Globus pallidus (tissue), 1 donor: Measurements from ENCODE around the gene ZDHHC14.
"Not testable (repeated sequence)": the region's sequence is repeated elsewhere in the genome, so short reads cannot be mapped to it uniquely, and the experiment has no call there.

Experiments
- DNase-seq: peaks from one replicate; pipeline ENCODE4 v3.0.0-alpha.2; 2015; ENCODE audit warnings: low spot score

The ZDHHC14 gene

DNA sequence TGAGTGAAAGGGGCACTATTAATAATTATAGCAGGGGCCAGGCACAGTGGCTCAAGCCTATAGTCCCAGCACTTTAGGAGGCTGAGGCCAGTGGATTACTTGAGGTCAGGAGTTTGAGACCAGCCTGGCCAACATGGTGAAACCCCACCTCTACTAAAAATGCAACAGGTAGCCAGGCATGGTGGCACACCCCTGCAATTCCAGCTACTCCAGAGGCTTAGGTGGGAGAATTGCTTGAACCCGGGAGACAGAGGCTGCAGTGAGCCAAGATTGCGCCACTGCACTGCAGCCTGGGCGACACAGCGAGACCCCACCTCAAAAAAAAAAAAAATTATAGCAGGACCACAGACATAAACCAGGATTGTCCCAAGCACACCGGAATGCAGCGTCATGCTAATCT, 340.0 kb downstream of the ZDHHC14 start:
- not testable (repeated sequence) for DNase-seq

DNA sequence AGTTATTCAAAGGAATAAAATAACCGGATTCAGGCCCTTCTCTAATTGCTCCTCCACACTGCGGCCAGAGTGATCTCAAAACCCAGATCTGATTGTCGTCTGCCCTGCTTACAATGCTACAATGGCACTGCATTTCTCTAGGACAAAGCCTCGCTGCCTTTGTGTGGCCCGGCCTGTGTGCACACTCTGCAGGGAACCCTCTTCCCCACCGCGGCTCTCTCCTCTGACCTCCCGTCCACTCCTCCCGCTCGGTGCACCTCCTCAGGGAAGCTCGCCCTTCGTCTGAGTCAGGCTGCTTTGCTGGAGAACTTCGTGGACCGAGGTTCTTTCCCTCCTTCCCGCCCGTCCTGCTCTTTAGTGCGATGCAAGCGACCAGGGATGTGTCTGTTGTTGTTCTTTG, 340.4 kb downstream of the ZDHHC14 start:
- no peak for DNase-seq

DNA sequence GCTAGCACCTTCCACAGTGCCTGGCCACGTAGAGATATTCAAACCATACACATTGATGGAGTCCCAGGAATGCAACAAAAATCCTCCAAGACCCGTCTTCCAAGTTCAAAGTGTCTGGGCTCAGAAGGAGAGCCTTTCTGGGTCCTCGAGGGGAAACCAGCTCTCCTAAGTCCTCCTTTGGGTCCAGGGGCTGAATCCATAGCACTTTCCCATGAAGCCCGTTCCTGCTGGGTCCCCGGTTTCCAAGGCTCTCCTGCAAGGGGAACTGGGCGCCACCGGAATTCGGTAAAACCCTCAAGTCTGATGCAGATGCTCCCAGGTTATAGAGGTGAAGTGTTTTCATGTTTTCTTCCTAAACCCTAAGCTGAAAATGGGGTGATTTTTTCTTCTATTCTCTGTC, 340.8 kb downstream of the ZDHHC14 start:
- DNase-seq: no peak

DNA sequence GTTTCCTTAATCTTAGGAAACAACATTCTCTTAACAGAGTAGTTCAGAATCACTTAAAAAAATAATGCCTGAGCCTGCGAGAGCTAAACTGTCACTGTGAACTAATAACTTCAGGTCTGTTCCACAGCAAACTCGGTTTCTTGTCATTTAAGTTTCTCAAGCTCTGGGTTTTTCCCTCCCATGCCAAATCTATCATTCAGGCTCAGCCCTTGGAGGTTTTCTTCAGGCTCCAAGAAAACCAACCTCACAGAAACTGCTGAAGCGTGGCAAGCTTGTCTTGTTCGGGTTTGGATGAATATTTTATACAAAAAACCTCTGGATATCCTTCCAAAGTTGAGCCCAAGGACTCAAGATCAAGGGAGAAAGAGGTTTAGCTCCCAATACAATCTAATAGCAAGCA, 342.4 kb downstream of the ZDHHC14 start:
- no peak for DNase-seq

DNA sequence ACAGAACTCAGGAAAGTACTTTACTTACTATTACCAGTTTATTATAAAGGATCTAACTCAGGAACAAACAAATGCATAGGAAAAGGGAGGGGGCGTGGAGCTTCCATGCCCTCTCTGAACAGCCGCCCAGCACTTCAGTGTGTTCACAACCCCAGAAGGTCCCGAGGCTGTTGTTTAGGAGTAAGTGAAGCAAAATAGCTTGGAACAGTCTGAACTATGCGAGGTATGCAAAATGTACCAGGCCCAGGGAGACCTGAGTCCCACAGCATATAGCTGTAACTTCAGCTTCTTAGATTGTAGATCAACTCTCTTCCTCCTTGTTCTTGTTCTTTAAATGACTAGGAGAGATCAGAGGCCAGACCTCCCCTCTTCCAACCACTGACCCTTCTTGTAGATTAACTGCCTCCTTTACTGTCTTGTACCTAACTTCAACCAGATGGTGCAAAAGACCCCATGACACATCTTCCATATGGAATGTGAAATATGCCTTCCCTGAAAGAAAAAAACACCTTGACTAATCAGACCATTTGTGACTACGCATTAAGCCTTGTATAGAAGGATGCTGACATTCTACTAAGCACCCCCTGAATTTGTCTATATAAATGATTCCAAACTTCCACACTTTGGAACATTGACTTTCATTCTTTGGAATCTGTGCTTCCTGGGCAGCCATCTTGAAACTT, 343.3 kb downstream of the ZDHHC14 start:
- DNase-seq: no peak

DNA sequence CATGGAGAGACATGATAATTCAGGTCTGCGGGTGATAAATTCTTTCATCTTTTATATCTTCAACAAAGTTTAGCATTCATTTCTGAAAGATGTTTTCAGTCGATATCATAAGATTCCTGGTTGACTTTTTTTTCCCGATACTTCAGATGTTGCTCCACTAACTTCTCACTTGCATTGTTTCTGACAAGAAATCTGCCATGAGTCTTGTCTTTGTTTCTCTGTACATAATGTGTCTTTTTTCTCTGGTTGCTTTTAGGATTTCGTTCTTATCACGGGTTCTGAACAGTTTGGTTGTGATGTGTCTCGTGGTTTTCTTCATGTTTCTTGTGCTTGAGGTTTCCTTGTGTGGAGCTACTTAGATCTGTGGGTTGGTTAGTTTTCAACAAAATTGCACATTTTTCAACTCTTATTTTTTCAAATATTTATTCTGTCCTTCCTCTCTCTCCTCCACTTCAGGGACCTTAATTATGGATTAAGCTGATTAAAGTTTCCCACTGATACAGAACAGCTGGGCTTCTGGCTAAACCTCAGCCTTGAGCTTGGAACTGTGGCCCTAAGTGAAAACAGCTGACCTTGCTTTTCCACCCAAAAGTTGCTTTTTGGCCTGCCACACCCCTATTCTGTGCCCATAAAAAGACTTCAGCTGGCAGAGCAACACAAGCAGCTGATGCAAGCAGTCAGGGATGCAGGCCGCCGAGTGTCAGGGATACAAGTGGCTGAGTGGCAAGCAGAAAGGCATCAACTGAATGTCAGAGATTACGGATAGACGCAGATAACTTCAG, 344.2 kb downstream of the ZDHHC14 start:
- no peak for DNase-seq

DNA sequence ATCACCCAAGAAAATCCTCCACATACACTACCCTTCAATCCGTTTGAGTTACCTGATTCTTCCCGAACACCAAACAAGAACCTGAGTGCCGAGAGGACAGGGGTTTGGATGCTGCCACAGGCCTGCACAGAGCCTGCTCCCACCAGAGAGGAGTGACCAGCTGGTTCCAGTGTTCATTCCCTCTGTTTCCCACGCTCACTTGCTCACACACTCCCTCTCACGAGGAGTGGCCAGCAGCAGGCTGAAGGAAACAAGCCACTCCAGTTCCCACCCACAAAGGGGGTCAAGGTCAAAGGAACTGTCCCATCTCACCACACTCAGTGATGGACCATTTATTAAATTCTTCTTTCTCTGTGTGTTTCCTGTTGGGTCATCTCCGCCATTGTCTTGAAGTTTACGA, 344.8 kb downstream of the ZDHHC14 start:
- no peak for DNase-seq

DNA sequence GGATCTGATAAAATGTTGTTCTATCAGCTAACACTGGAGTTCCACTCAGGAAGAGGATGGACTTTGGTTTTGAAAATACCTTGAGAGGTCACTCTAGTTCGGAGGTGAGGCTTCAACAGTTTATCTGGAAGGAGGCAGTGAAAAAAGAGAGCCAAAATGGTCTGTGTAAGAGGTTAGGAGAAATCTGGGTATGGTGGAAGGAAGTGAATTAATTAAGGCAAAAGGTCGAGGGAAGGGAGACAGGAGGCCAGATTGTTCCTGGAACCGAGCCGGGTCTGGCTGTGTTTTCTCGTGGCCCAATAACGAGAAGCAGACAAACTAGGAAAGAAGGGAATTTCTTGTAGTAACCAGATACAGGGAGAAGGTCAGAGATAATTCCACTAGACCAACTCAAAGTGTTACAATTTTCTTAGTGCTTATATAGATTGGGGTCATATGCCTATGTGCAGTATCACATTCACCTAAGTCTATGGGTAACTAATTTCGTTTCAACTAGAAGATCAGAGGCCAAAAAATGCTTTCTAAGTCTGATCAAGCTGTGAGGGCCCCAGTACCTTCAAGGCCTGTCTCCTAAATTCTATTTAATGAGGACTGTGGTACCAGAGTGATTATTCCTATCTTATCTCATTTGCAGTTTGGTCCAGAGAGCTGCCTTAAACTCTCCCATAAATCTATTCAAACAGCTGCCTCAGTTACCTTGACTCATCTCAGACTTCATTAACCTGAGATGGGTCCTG, 346.1 kb downstream of the ZDHHC14 start:
- no peak for DNase-seq
